NCI-H1417 (cell line): ENCODE data around the gene USP4.
"Not testable (repeated sequence)": the region's sequence is repeated elsewhere in the genome, so short reads cannot be mapped to it uniquely, and the experiment has no call there.

Experiments used
- DNase-seq, 3 experiments: peaks; one replicate each; lab custom pipeline; 2025; lab: John Stamatoyannopoulos, UW

USP4 gene, protein sequence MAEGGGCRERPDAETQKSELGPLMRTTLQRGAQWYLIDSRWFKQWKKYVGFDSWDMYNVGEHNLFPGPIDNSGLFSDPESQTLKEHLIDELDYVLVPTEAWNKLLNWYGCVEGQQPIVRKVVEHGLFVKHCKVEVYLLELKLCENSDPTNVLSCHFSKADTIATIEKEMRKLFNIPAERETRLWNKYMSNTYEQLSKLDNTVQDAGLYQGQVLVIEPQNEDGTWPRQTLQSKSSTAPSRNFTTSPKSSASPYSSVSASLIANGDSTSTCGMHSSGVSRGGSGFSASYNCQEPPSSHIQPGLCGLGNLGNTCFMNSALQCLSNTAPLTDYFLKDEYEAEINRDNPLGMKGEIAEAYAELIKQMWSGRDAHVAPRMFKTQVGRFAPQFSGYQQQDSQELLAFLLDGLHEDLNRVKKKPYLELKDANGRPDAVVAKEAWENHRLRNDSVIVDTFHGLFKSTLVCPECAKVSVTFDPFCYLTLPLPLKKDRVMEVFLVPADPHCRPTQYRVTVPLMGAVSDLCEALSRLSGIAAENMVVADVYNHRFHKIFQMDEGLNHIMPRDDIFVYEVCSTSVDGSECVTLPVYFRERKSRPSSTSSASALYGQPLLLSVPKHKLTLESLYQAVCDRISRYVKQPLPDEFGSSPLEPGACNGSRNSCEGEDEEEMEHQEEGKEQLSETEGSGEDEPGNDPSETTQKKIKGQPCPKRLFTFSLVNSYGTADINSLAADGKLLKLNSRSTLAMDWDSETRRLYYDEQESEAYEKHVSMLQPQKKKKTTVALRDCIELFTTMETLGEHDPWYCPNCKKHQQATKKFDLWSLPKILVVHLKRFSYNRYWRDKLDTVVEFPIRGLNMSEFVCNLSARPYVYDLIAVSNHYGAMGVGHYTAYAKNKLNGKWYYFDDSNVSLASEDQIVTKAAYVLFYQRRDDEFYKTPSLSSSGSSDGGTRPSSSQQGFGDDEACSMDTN

DNA sequence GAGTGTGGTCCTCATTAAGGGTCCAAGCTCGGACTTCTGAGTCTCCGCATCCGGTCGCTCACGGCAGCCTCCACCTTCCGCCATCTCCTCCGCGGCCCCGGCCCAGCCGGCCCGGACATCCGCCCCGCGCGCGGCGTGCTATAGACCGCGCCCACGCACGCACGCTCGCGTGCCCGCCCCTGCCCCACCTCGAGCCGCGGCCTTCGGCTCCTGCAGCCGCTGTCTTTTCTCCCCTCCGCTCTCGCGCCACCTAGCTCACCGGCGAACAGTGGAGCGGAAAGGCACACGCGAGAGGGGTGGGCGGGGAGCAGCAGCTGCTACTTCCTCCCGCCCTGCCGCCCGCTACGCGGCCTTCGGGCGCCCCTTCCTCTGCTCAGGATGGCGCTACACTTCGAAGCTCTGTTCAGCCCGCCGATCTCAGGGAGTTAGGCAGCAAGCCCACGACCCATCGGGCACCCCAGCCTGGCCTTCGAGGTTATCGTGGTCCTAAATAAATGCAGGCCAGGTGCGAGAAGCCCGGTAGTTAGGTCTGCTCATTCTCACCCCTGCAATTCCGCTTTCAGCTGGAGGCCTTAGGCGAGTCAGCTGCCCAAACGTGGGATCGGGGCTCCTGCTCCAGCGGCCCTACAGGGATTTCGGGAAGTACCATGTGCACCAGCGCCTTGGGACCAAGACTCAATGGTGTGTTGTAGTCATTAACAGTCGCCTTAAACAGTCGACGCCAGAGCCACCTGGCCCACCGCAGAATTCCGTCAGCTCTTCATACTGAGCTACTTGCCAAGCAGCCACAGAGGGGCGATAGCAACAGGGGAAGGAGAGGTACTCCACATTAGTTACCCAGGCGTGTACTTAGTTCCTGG, at the start of gene USP4:
USP4 (minus strand) TSS at position 113 of the 860 bp plus-strand sequence; CDS start at position 84, 29 bp downstream.
- peak; percentile 77 to 92 (median 86) for DNase-seq

DNA sequence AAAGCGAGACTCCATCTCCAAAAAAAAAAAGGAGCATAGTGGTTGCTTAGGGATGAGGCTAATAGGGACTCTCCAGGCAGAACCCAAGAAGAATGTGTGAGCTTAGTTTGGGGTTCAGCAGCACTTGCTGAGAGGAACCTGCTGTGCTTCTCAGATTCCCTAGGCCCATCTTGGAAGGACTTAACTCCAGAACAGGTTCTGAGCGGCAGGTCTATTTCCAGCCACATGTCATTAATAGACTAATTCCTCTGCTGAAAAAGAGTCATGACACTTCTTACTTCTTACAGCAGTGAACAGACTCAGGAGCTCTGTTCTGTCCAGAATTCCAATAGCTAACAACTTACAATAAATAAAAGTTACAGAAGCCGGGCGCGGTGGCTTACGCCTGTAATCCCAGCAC, 49.4 kb upstream of the USP4 start:
- no peak for DNase-seq

DNA sequence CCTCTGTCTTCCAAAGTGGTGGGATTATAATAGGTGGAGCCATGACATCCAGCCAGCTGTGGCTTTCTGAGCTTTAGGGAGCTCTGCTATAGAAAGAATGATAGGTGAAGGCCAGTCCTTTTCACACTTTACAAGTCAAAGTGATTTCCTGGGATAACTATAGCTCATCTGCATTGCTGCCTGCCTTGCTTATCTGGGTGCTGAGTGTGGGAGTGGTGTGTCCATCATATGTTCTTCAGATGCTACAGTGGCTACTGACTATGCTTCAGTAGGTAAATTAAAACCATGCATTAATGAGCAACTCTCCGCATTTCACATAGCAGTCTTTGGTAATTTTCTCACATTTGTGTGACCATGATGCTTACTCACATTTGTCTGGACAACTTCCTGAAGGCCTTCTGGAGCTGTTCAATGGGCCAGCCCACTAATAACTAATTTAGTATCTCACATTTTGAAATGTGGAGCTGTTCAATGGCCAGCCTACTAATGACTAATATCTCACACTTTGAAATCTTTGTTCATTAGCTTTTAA, 48.5 kb upstream of the USP4 start:
- no peak for DNase-seq

DNA sequence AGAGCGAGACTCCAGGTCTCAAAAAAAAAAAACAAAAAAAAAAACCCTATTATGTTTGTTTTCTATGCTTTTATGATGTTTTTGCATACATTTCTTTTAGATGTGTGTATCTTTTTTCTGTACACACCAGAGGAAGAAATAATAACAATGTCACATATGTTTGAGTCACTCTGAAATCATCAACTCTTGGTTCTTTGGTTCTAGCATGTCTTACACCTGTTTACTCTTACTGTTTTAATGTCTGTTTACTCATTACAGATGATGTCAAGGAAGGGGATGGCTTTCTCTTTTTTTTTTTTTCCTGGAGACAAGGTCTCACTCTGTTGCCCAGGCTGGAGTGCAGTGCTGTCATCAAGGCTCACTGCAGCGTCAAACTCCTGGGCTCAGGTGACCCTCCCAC, 47.9 kb upstream of the USP4 start:
- no peak for DNase-seq

DNA sequence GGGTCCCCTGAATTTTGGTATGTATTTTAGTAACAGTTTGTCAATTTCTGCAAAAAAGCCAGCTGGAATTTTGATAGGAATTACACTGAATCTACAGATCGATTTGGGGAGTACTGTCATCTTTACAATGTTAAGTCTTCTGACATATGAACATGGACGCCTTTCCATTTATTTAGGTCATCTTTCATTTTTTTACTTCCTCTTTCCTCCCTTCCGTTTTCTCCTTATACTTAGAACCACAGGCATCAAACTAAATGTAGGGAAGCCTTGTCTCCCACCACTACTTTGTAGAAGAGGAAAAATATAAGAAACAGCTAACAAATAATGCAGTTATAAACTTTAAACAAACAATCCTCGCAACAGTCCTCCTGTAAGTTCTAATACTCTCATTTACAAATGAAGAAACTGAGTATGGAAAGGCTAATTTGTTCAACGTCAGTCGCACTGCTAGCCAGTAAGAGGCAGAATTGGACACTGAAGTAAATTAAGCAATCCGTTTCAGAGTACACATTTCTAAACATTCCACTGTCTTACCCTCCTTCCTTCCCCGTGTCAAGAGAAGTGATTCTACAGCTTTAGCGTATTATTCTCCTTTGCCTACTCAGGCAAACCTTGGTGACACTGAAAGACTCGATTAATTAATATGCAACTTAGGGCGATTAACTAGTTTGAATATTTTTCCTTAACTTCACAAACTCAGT, 46.4 kb upstream of the USP4 start:
- DNase-seq, result no peak

DNA sequence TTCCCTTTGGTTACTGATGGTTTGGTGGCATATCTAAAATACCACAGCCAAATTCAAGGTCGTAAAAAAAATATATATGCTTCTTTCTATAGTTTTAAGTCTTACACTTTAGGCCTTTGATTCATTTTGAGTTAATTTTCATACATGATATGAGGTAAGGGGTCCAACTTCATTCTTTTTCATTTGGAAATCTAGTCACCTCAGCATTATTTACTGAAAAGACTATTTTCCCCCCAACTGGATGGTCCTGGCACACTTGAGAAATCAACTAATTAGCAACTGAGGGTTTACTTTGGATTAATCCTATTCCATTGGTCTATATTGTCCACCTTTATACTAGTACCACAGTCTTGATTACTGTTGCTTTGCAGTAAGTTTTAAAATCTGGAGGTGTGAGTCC, 45.8 kb upstream of the USP4 start:
- DNase-seq, result no peak

DNA sequence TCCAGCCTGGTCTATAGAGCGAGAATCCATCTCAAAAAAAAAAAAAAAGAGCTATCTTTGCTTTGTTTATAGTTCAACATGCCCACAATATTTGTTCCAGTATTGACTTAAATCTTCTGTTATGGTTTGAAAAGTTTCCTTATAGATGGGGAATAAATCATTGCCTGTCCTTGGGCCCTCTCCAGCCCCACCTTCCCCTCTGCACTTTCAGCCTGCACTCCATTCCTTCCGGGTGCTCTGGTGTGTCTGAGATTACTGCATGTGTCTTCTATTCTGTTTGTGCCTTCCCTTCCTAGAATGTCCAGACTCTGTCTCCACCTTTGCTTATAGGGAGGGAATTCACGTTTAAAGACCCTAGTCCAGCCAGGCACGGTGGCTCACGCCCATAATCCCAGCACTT, 43.5 kb upstream of the USP4 start:
- DNase-seq, result no peak

DNA sequence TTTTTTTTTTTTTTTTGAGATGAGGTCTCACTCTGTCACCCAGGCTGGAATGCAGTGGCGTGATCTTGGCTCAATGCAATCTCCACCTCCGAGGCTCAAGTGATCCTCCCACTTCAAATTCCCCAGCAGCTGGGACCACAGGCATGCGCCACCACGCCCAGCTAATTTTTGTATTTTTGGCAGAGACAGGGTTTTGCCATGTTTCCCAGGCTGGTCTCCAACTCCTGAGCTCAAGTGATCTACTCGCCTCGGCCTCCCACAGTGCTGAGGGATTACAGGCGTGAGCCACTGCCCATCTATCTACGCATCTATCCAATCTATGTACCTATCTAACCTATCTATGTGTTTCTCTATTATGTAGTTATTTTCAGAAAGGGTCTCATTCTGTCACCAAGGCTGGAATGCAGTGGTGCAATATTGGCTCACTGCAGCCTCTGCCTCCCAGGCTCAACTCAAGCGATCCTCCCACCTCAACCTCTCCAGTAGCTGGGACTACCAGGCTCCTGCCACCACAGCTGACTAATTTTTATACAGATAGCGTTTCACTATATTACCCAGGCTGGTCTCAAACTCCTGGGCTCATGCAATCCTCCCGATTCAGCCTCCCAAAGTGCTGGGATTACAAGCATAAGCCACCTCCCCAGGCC, 38.5 kb upstream of the USP4 start:
- no peak for DNase-seq

DNA sequence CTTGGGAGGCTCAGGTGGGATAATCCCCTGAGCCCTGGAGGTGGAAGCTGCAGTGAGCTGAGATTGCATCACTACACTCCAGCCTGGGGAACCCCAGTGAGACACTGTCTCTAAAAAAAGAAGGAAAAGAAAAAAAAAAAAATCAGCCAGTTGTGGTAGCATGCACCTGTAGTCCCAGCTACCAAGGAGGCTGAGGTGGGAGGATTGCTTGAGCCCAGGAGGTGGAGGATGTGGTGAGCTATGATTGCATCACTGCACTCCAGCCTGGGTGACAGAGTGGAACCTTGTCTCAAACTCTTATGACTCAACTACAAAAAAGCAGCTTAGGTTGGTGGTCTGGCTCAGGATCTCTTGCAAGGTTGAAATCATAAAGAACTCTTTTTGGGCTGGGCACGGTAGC, 37.6 kb upstream of the USP4 start:
- no peak for DNase-seq

DNA sequence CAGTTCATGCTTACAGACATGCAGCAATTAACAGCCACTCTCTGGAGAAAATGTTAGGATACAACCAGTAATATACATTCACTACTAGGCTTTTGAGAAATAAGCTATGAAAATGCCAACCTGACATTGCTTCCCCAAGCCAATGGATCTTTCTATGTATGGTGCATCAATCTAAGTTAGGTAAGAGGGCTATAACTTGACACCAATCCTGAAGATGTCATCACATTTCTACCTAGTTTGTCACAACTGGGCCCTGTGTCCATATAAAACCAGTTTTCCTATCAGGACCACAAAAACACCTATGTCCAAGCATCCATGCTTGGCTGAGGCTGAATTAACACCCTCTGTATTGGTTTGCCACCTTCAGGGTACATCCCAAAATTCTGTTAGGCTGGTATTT, 32.1 kb upstream of the USP4 start:
- no peak for DNase-seq

DNA sequence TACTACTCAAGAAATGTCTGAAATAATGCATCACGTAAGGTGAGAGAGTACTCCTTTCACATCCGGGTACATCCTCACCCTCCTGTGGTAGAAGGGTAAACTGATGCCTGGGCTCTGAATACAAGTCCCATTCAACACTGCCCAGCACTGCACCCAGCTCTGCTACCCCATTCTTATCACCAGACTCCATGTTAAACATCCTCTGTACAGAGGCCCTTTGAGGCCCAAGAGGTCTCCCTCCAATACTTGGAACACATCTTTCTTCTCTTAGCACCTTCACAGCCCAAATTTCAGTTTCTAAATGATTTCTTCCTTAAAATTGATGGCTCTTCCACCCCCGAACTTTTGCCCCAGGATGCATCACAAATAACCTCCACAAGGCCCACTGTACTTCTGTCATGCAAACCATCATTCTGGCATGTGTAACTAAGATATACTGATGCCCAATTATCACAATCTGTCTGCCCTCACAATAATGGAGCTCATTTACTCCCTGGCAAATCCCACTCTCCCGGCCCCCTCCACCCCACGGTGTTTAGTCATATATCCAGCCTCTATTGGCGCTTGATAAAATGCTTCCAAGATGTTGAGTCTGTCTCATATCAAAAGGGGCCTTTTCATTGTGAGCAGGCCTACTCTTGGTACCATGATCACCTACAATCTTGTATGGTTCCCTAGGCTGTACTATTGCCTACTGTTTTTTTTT, 30.9 kb upstream of the USP4 start:
- no peak for DNase-seq

DNA sequence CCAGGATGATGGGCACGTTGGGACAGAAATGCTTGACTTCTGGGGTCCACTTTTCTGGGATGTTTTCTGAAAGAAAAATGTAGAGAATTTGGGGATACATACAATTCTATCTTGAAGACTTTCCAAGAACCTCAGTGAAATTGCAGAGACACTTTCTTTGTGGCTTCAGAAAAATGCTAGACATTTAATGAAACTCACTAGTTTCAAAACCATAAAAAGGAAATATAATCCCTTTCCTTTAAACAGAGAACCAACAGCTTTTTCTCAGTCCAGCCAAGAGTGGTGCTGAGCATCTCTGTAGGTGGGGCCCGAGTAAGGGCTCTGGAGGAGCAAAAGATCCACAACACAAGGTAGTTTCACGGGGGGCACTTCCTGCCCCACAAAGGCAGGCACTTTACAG, 22.7 kb upstream of the USP4 start:
- no peak for DNase-seq

DNA sequence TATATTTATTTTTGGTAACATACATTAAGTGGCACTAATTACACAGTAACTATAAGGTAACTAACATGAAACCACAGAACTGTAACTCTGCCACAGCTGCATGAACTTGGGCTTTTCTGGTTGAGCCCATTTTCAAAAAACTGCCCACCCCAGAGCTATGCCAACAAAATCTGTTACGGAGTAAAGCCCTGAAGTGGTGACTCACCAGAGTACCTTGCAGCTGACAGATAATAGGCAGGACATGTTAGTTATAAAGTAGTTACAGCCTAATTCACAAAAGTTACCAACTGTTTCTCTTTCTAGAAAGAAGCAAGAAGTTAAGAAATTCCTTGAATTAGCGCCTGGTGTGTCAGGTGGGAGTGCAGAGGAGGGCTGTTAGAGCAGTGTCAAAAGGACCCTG, 19.8 kb upstream of the USP4 start:
- peak in 1 of 3 experiments; percentile 20 for DNase-seq

DNA sequence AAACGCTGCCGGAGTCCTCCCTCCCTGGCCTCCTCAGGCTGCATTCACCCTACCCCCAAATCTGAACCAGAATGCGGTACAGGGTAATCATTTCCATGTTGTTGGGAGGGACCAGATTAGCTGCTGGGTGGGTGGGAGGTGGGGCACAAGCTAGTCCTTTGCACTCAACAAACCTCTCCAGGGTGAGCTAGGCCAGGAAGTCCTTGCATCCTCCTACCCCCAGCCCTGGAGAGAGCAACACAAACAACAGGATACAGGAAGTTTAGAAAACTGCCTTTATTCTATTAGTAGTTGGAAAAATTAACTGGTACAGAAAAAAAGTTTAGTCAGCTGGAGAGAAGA, 19.0 kb upstream of the USP4 start:
- DNase-seq, result peak in 1 of 3 experiments; percentile 55

DNA sequence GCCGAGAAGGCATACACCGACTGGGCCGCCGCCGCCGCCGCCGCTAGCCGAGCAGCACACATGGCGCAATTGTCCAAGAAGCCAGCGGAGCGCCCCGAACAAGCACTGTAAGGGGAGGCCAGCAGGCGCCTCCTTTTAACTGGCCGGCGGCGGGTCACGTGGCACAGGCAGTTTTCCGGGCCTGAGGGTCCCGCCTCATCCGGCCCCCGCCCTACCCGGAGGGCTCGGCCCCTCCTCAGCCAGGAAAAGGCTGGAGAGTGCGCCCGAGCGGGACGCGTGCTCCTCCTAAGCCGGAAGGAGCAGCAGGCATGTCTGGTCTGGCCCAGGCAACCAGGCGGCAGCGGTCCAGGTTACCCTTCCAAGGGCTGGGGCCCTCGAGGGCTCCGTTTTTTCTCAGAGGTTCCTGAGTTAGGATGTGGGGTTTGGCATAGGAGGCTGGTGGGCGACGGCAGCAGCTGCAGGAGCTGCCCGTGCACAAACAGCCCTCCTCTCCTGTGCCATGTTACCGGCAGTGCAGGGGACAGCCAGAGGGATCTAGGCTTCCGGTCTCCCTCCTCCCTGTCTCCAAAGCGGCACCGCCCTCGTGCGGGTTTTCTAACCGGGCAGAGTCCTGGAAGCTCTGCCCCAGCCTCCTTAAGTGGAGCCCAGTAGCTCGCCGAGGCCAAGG, 18.5 kb upstream of the USP4 start, which contains the start of gene GPX1:
GPX1 (minus strand) TSS at position 137 of the 667 bp plus-strand sequence; CDS start at position 62, 75 bp downstream.
- peak; percentile 90 to 94 (median 90) for DNase-seq

DNA sequence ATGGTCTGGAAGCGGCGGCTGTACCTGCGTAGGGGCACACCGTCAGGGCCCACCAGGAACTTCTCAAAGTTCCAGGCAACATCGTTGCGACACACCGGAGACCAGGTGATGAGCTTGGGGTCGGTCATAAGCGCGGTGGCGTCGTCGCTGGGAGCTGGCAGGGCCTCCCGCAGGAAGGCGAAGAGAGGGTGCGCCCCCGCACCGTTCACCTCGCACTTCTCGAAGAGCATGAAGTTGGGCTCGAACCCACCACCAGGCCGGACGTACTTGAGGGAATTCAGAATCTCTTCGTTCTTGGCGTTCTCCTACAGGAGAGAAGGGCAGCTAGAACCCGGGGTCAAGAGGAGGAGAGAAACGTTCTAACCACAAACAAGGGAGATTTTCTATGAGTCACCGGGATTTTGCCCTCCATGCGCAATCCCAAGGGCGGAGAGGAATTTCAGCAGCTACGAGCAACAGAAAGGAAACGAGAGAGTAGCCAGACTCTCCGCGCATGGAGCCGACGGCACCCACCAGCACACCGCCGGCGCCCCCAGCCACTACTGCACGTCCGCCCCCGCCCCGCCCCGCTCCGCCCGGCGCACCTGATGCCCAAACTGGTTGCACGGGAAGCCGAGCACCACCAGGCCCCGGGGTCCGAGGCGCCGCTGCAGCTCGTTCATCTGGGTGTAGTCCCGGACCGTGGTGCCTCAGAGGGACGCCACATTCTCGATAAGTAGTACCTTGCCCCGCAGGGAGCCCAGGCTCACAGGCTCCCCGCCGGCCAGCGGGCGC, 17.8 kb upstream of the USP4 start:
- DNase-seq, result peak in 2 of 3 experiments; percentile 26 to 70

DNA sequence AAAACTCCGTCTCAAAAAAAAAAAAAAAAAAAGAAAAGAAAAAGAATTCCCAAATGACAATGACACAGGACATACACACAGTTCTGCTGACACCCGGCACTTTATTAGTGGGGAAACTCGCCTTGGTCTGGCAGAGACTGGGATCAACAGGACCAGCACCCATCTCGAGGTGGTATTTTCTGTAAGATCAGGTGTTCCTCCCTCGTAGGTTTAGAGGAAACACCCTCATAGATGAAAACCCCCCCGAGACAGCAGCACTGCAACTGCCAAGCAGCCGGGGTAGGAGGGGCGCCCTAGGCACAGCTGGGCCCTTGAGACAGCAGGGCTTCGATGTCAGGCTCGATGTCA, 17.2 kb upstream of the USP4 start:
- not testable (repeated sequence) for DNase-seq

DNA sequence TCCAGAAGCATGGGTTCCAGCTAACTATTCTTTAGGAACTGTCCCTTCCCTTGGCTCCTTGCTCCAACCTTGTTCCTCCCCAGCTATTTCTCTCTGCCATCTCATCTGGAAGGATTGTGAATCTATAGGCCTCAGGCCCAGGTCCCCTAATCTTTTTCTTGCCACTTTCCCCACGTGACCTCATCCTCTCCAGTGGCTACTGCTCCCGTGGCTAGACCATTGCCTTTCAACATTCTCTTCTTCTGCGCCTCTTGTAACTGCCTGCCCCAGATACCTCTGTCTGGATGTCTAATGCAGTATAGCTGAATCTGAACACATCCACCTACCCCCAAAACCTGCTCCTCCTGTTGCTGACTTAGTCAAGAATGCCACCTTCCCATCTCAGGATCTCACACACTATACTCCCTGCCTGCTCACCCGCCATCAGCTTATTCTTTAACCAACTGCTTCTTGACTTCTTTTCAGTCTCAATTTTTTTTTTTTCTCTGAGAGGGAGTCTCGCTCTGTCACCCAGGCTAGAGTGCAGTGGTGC, 13.1 kb upstream of the USP4 start:
- DNase-seq, result no peak
